ENCODE measurements around the gene APBA3. TPM values are rescaled to one million over a fixed set of nuclear protein-coding genes. Genes with fewer than 3 reads are reported as not detected.
"Not testable (repeated sequence)": the region's sequence is repeated elsewhere in the genome, so short reads cannot be mapped to it uniquely, and the experiment has no call there.

Gene APBA3
- polyA plus RNA-seq, 6 donors from 2014 or later, result 28.8 to 51.6 (median 35.3) TPM

DNA sequence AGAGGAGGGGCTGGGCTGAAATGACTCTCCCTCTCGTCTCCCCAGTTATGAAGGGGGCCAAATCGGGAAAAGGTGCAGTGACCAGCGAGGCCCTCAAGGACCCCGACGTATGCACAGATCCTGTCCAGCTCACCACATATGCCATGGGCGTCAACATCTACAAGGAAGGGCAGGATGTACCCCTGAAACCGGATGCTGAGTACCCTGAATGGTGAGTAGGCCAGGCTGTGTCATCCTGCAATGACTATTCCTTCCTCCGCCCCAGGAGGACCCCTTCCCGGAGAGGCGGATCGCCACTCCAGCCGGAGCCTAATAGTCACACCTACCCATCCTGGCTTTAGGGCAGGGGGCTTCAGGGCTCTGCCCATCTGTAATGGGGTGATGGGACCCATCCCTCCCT is 3.6 kb upstream of the APBA3 start:
- ATAC-seq (ENCODE audit: low read depth in 2 of 2), result no peak
- Mint-ChIP-seq H3K27ac (no peak overlapping the region), H3K36me3 (peaks cover 0 to 15% of the 10 kb centered on the region in 2 donors), H3K4me3 (no peak overlapping the region), H3K27me3 (no peaks in the 10 kb centered on the region), H3K4me1 (peaks cover 27% of the 10 kb centered on the region in 3 donors), H3K9me3 (peaks cover 0 to 2% (median 0%) of the 10 kb centered on the region in 7 donors)
- no peak for DNase-seq

DNA sequence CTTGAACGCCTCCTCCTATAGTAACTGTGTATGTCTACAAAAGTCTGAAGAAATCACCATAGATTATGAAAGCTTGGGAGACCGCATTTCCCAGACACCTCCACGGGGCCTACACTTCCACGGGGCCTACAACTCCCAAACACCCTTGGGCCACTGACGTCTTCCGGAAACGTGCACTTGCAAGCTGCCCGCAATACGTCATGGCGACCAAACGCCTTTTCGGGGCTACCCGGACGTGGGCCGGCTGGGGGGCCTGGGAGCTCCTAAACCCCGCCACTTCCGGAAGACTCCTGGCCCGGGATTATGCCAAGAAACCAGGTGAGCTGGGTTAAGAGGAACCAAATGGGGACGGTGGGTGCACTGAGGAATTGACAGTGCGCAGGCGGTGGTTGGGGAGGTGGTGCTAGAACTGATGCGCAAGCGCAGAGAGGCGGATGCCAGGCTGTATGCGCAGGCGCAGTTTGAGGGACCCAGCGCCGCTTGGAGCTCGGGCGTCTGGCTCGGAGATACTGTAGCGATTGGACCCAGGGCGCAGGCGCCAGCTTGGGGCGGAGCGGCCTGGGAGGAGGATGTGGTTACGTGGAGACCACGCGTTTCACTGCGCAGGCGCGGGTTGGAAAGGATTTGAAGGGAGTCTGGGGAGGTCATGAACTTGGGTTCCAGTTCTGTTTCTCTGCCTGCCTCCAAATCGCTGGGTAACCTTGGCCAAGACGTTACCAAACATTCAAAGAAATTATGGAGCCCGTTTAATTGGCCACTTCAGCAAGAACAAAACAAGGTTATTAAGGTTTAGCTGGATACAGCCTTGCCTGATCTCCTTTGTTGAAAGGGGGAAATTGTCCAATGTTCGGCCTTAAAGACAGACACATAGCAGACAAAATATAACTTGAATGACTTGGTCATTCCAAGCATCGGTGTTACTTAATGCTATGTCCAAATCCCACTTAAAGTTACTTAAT is 1.3 kb upstream of the APBA3 start, which contains the start of gene MRPL54:
TSS of gene MRPL54 (plus strand) at position 182 of the 959 bp plus-strand sequence. CDS start at position 201, 19 bp downstream.
- Mint-ChIP-seq H3K4me3 (peak within 1 kb of the TSS; percentile 91 to 100 (median 99)), H3K9me3 (peaks cover 0 to 2% (median 0%) of the 10 kb centered on the region in 7 donors), H3K27ac (peak within 1 kb of the TSS; percentile 99 to 100 (median 100)), H3K4me1 (peaks cover 23 to 40% (median 27%) of the 10 kb centered on the region in 3 donors), H3K27me3 (no peaks in the 10 kb centered on the region), H3K36me3 (peaks cover 0 to 7% of the 10 kb centered on the region in 2 donors)
- ATAC-seq (ENCODE audit: low read depth in 2 of 2) (peak; percentile 79 to 82), DNase-seq (peak; percentile 100)

DNA sequence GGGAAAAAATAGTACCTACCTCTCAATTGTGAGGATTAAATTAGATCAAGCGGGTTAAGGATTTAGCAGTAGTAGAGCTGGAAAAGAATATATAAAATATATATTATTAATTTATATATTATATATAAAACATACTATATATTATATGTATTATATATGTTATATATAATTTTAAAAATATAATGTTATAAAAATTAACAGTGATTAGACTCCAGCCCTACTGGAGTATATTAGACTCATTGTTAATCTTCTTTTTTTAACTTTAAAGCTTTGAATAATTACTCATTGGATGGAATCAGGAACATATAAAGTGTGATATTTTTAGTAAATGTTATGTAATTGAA is 610 bp upstream of the APBA3 start:
- Mint-ChIP-seq H3K27ac (peak overlapping the region; percentile 99 to 100 (median 100)), H3K4me3 (peak overlapping the region; percentile 91 to 100 (median 99)), H3K4me1 (peaks cover 23 to 40% (median 27%) of the 10 kb centered on the region in 3 donors), H3K36me3 (peaks cover 0 to 7% of the 10 kb centered on the region in 2 donors), H3K27me3 (no peaks in the 10 kb centered on the region), H3K9me3 (peaks cover 0 to 2% (median 0%) of the 10 kb centered on the region in 7 donors)
- DNase-seq, result no peak
- no peak for ATAC-seq (ENCODE audit: low read depth in 2 of 2)

DNA sequence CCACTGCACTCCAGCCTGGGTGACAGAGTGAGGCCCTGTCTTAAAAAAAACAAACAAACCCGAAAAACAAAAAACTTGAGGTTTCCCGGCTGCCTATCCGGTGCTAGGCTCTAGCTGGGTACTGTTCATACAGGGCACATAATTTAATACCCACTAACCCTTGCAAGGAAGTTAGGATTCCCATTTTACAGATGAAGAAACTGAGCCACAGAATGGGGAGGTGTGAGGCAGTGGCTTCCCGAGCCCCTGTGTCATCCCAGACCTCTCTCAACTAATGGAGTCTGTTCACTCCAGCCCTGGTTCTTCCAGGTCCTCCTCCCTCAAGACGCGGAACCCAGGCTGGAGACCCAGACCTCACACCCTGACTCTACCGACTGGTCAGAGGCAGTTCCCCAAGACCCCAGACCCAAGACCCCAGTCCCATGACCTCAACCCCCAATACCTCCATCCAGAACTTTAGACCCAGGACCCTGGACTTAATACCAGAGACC is 576 bp downstream of the APBA3 start:
- Mint-ChIP-seq H3K4me1 (peaks cover 18 to 43% (median 24%) of the 10 kb centered on the region in 3 donors), H3K9me3 (peaks cover 0 to 2% (median 0%) of the 10 kb centered on the region in 7 donors), H3K27me3 (no peaks in the 10 kb centered on the region), H3K4me3 (peak overlapping the region; percentile 91 to 99 (median 98)), H3K36me3 (no peaks in the 10 kb centered on the region), H3K27ac (peak overlapping the region; percentile 92 to 99 (median 99))
- ATAC-seq (ENCODE audit: low read depth in 2 of 2) (no peak), DNase-seq (no peak)

DNA sequence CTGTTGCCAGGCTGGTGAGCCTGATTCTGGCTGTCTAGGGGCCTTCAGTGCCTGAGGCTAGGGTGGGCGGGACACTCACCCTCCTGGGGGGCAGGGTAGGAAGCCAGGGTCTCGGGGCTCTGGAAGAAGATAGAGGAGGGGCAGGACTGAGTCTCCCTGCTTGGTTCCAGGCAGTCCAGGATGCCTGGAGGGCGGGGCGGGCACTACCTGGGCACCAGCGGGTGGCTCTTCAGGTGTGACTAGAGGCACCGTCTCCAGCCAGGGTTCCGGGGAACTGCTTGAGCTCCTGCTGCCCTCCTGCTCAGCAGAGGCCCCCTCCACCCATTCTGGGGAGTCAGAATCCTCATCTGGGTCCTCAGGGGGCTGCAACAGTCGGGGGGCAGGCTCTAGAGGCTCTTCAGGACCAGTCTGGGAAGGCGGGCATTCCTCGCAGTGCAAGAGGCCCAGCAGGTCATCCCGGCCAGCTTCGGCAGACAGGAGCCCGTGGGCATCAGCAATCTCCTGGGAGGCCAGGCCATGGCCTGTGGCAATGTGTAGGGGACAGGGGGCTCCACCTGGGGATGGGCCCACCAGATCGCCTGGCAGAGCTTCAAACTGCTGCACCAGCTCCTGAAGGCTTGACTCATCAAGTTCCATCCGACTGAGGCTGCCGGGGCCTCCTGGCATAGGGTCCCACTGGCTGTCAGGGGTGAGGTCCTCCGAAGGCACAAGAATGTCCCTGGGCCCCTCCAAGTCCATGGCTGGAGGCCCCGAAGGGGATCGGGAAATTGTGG is 1.8 kb downstream of the APBA3 start:
- Mint-ChIP-seq H3K27ac (peak overlapping the region in 4 of 6 donors; percentile 6 to 99 (median 68)), H3K27me3 (no peaks in the 10 kb centered on the region), H3K4me3 (peak overlapping the region in 7 of 8 donors; percentile 12 to 99 (median 95)), H3K9me3 (peaks cover 0 to 2% (median 0%) of the 10 kb centered on the region in 7 donors), H3K4me1 (peaks cover 27 to 53% (median 36%) of the 10 kb centered on the region in 3 donors), H3K36me3 (no peaks in the 10 kb centered on the region)
- DNase-seq (no peak), ATAC-seq (ENCODE audit: low read depth in 2 of 2) (no peak)

DNA sequence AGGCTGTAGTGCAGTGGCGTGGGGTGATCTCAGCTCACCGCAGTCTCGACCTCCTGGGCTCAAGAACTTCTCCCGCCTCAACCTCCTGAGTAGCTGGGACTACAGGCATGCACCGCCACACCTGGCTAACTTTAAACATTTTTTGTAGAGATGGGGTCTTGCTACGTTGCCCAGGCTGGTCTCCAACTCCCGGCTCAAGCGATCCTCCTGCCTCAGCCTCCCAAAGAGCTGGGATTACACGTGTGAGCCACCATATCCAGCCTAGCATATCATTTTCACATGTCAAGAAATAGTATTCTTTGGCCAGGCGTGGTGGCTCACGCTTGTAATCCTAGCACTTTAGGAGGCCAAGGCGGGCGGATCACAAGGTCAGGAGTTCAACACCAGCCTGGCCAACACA is 3.2 kb downstream of the APBA3 start:
- not testable (repeated sequence) for H3K27me3 Mint-ChIP-seq; ATAC-seq (ENCODE audit: low read depth in 2 of 2); DNase-seq; H3K27ac Mint-ChIP-seq; H3K36me3 Mint-ChIP-seq; H3K9me3 Mint-ChIP-seq
- H3K4me1 Mint-ChIP-seq, result peaks cover 27 to 54% (median 37%) of the 10 kb centered on the region in 3 donors
- H3K4me3 Mint-ChIP-seq, result peak overlapping the region in 3 of 8 donors; percentile 29 to 74 (median 53)

DNA sequence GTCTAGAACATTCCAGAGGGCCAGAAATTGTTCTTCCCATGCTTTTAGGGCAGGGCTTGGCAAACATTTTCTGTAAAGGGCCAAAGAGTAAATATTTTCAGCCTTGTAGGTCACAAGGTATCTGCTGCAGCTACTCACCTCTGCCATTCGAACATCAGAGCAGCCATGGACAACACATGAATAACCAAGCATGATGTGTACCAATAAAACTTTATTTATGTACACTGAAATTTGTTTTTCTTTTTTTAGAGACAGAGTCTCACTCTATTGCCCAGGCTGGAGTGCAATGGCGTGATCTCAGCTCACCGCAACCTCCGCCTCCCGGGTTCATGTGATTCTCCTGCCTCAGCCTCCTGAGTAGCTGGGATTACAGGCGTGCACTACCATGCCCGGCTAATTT is 3.8 kb downstream of the APBA3 start:
- H3K4me1 Mint-ChIP-seq, result peaks cover 23 to 48% (median 32%) of the 10 kb centered on the region in 3 donors
- not testable (repeated sequence) for H3K36me3 Mint-ChIP-seq; DNase-seq; ATAC-seq (ENCODE audit: low read depth in 2 of 2); H3K9me3 Mint-ChIP-seq; H3K27me3 Mint-ChIP-seq; H3K27ac Mint-ChIP-seq
- H3K4me3 Mint-ChIP-seq, result peak overlapping the region in 1 of 8 donors; percentile 20

DNA sequence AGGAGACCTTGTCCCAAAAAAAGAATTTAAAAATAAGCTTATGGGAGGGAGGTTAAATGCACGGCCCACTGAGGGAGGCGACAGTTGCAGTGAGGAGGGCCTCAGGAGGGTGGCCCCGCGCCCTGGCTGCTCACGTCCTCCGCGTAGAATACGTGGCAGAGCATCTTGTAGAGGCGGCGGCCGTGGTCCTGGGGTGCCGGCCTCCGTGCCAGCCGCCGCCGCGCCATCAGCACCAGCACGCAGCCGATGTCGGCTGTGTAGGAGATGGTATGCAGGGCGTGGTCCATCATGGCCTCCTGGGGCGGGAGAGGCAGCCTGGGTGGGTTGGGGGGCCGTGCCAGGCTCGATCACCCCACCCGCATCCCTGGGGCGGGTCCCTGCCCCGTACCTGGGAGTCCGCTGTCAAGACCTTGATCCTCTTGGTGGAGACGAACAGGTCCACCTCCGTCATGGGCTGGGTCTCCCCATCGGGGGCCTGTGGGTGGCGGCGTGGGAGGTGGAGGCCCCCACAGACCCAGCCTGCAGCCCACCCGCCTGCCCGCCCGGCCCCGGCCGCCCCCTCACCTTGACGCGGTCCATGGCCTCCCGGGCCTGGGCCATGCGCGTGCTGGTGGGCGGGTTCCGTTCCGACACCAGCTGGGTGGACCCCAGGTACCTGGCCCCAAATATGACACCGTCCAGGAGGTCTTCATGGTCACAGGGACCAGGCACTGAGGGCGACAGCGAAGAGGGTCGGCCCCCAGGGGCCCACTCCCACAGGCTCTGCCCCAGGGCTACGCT is 7.7 kb downstream of the APBA3 start:
- Mint-ChIP-seq H3K9me3 (no peaks in the 10 kb centered on the region), H3K27me3 (no peaks in the 10 kb centered on the region), H3K36me3 (peaks cover 0 to 14% of the 10 kb centered on the region in 2 donors), H3K4me3 (no peak overlapping the region), H3K4me1 (peaks cover 10 to 18% (median 15%) of the 10 kb centered on the region in 3 donors), H3K27ac (no peak overlapping the region)
- ATAC-seq (ENCODE audit: low read depth in 2 of 2) (no peak), DNase-seq (no peak)

DNA sequence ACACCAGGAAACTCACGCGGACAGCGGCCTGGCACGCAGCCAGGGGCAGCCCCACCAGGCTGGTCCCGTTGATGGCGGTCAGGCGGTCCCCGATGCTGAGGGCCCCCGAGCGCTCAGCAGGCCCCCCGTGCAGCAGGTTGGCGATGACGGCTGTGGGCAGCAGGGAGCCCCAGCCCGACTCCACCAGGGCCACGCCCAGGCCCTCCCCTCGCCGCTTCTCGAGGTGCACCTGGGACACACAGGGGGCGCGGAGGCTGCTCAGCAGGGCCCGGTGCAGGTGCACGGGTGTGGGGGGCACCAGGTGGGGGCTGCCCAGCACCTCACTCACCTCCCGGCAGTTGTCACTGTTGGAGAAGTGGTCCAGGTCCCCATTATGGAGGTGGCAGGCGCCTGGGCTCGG is 9.0 kb downstream of the APBA3 start:
- ATAC-seq (ENCODE audit: low read depth in 2 of 2), result no peak

DNA sequence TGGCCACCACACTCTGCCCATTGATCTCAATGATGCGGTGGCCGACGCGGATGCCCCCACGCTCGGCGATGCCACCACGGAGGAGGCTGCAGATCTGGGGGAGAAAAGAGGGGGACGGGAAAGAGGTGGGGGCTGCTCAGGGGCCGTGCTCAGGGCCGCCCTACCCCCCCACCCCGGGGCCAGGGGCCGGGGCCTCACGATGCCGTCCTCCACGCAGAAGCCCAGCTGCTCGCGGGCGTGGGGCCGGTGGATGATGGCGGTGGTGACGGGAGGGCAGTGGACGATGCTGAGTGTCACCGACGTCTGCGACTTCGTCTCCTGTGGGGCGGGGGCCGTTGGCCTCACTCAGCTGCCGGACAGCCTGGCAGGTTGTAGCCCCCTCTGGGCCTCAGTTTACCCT is 10.3 kb downstream of the APBA3 start:
- H3K36me3 Mint-ChIP-seq, result peaks cover 0 to 14% of the 10 kb centered on the region in 2 donors

More for the DNA sequence above, 9.0 kb downstream of the APBA3 start:
- no peak overlapping the region for H3K4me3 Mint-ChIP-seq
- no peak for DNase-seq
- H3K36me3 Mint-ChIP-seq, result peaks cover 0 to 14% of the 10 kb centered on the region in 2 donors
- H3K4me1 Mint-ChIP-seq, result peaks cover 10 to 15% (median 14%) of the 10 kb centered on the region in 3 donors
- no peaks in the 10 kb centered on the region for H3K9me3 Mint-ChIP-seq
- H3K27me3 Mint-ChIP-seq, result no peaks in the 10 kb centered on the region
- H3K27ac Mint-ChIP-seq, result no peak overlapping the region

DNA sequence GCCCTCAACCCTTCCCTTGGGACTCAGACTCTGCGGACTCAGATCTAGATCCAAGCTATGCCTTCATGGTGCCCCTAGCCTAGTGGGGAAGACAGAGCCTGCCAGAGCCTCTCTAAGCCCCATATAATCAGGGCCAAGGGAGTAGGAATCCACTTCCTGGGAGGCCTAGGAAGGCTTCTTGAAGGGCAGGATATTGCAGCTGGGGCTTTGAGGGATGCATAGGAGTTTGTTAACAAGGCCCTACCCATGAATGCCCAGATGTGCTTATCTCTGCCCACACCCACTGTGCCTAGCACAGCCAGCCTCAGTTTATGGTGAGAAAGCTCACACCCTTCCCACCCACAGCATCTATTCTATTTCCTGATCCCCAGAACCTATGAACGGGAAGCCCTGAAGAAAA is 11.3 kb downstream of the APBA3 start:
- peak overlapping the region in 1 of 8 donors; percentile 1 for H3K4me3 Mint-ChIP-seq
- no peaks in the 10 kb centered on the region for H3K27me3 Mint-ChIP-seq
- peaks cover 5 to 7% (median 6%) of the 10 kb centered on the region in 3 donors for H3K4me1 Mint-ChIP-seq
- no peak overlapping the region for H3K27ac Mint-ChIP-seq
- no peak for DNase-seq
- H3K9me3 Mint-ChIP-seq, result no peaks in the 10 kb centered on the region
- no peak for ATAC-seq (ENCODE audit: low read depth in 2 of 2)
- peaks cover 0 to 14% of the 10 kb centered on the region in 2 donors for H3K36me3 Mint-ChIP-seq

More for the DNA sequence above, 10.3 kb downstream of the APBA3 start:
- DNase-seq, result no peak
- Mint-ChIP-seq H3K27me3 (no peaks in the 10 kb centered on the region), H3K27ac (no peak overlapping the region), H3K4me1 (peaks cover 10 to 15% (median 14%) of the 10 kb centered on the region in 3 donors), H3K9me3 (no peaks in the 10 kb centered on the region), H3K4me3 (no peak overlapping the region)
- ATAC-seq (ENCODE audit: low read depth in 2 of 2), result no peak

DNA sequence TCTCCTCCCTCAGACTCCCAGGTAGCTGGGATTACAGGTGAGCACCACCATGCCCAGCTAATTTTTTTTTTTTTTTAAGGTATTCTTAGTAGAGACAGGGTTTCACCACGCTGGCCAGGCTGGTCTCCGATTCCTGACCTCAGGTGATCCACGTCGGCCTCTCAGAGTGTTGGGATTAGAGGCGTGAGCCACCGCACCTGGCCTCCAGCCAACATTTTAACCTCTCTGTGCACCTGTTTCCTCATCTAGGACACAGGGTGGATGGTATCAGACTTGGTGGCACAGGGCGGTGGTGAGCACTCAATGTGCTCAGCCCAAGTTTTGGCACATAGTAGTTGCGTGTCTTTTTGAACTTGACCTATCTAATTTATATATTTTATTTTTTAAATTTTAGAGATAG is 12.5 kb downstream of the APBA3 start:
- no peaks in the 10 kb centered on the region for H3K27me3 Mint-ChIP-seq
- DNase-seq (no peak), ATAC-seq (ENCODE audit: low read depth in 2 of 2) (no peak)
- H3K9me3 Mint-ChIP-seq, result no peaks in the 10 kb centered on the region
- H3K27ac Mint-ChIP-seq, result no peak overlapping the region
- H3K4me1 Mint-ChIP-seq, result no peaks in the 10 kb centered on the region
- no peak overlapping the region for H3K4me3 Mint-ChIP-seq
- H3K36me3 Mint-ChIP-seq, result peaks cover 0 to 14% of the 10 kb centered on the region in 2 donors

Measured in naive B cell (primary cell).